NCI-H345 (cell line): Measurements from ENCODE around the gene ADGRB3.

Source experiments
- DNase-seq: peaks from one replicate; lab custom pipeline; 2025; lab: John Stamatoyannopoulos, UW

The ADGRB3 gene

GRCh38 chr6:69122407-69122773 lies 487.3 kb downstream of the ADGRB3 start:
- no peak for DNase-seq

GRCh38 chr6:69128411-69128810 lies 493.3 kb downstream of the ADGRB3 start:
- DNase-seq, result peak; percentile 7

- DNase-seq, result no peak
These were observed 494.0 kb downstream of the ADGRB3 start for GRCh38 chr6:69129046-69129445.

- DNase-seq, result no peak
These were observed 500.8 kb downstream of the ADGRB3 start for GRCh38 chr6:69135927-69136326.

- DNase-seq, result no peak
These were observed 503.1 kb downstream of the ADGRB3 start for GRCh38 chr6:69138148-69138547.

- no peak for DNase-seq
These were observed 503.9 kb downstream of the ADGRB3 start for GRCh38 chr6:69138893-69139494.

- no peak for DNase-seq
These were observed 510.0 kb downstream of the ADGRB3 start for GRCh38 chr6:69145062-69145461.

- no peak for DNase-seq
These were observed 511.3 kb downstream of the ADGRB3 start for GRCh38 chr6:69146385-69146784.

- no peak for DNase-seq
These were observed 520.4 kb downstream of the ADGRB3 start for GRCh38 chr6:69155467-69155866.

GRCh38 chr6:69162811-69163210 lies 527.7 kb downstream of the ADGRB3 start:
- no peak for DNase-seq

GRCh38 chr6:69164564-69165229 lies 529.6 kb downstream of the ADGRB3 start:
- no peak for DNase-seq

GRCh38 chr6:69179681-69180080 lies 544.6 kb downstream of the ADGRB3 start:
- DNase-seq, result no peak

GRCh38 chr6:69180361-69181067 lies 545.4 kb downstream of the ADGRB3 start:
- DNase-seq, result no peak

GRCh38 chr6:69181964-69182363 lies 546.9 kb downstream of the ADGRB3 start:
- no peak for DNase-seq

GRCh38 chr6:69185276-69185675 lies 550.2 kb downstream of the ADGRB3 start:
- no peak for DNase-seq

GRCh38 chr6:69202768-69203167 lies 567.7 kb downstream of the ADGRB3 start:
- DNase-seq, result no peak

- DNase-seq, result no peak
These were observed 581.0 kb downstream of the ADGRB3 start for GRCh38 chr6:69216127-69216526.

- no peak for DNase-seq
These were observed 582.3 kb downstream of the ADGRB3 start for GRCh38 chr6:69217343-69217742.

- DNase-seq, result no peak
These were observed 585.3 kb downstream of the ADGRB3 start for GRCh38 chr6:69220375-69220774.

GRCh38 chr6:69232008-69232407 lies 596.9 kb downstream of the ADGRB3 start:
- DNase-seq, result no peak

- DNase-seq, result no peak
These were observed 597.4 kb downstream of the ADGRB3 start for GRCh38 chr6:69232496-69232895.

- no peak for DNase-seq
These were observed 597.9 kb downstream of the ADGRB3 start for GRCh38 chr6:69232911-69233448.

- no peak for DNase-seq
These were observed 603.0 kb downstream of the ADGRB3 start for GRCh38 chr6:69238067-69238466.
